NCI-H1105 treated with DMSO at 0.1 percent for 48 hours (cell line): ENCODE measurements around the gene HNRNPUL1.
"Not testable (repeated sequence)": the region's sequence is repeated elsewhere in the genome, so short reads cannot be mapped to it uniquely, and the experiment has no call there.

ENCODE experiments used
- DNase-seq: peaks from one replicate; lab custom pipeline; 2025; lab: John Stamatoyannopoulos, UW

HNRNPUL1 gene

DNA sequence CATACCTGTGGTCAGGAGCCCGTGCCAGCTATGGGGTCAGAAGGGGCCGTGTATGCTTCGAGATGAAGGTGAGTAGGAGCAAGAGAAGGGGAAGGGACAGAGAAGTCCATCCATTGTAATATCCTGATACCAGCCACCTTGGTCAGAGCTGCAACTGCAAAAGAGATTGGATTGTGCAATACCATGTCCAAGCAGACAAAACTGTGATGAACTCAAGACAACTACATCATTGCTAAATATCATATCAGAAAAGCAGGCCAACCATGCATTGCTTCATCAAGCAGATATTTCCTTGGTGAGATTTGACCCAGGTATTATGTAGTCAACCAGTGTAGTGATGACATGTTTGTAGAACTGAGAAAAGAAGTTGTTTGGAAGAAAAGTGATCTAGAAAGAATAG lies 12.1 kb downstream of the HNRNPUL1 start:
- no peak for DNase-seq

DNA sequence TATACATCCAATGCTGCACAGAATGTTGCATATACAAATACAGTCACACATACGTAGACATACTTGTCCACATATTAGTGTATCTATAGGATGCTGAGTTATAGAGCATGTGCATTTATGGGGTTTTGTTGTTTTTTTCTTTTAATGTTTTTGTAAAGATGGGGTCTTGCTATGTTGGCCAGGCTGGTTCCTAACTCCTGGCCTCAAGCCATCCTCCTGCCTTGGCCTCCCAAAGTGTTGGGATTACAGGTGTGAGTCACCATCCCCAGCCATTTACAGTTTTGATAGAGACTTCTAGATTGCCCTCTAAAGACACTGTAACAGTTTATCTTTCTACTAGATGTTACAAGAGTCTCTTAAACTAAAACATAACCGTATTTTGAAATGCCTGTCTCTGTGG lies 14.3 kb downstream of the HNRNPUL1 start:
- no peak for DNase-seq

- DNase-seq: no peak
These were observed 24.7 kb downstream of the HNRNPUL1 start for GRCh38 chr19:41288673-41289530.

- not testable (repeated sequence) for DNase-seq
These were observed 25.6 kb downstream of the HNRNPUL1 start for GRCh38 chr19:41289814-41290213.

GRCh38 chr19:41294393-41294792 lies 30.2 kb downstream of the HNRNPUL1 start:
- no peak for DNase-seq

DNA sequence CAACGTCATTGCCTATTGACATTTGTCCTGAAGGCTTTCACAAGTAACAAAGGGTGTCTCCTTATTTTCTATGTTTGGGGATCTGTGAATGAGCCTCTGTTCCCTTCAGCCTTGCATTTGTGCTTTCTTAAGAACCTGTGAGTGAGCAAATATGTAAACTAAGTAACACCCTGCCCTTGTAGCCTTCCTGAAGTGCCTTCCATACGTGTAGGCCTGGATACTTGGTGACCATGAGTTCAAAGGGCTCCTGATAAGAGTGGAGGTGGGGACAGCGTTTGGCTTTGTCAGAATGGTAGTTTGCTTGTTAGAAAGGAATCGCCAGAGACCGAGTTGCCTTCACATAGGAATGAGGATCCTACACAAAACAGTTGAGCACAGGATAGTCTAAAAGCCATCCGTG lies 31.3 kb downstream of the HNRNPUL1 start:
- DNase-seq: no peak

DNA sequence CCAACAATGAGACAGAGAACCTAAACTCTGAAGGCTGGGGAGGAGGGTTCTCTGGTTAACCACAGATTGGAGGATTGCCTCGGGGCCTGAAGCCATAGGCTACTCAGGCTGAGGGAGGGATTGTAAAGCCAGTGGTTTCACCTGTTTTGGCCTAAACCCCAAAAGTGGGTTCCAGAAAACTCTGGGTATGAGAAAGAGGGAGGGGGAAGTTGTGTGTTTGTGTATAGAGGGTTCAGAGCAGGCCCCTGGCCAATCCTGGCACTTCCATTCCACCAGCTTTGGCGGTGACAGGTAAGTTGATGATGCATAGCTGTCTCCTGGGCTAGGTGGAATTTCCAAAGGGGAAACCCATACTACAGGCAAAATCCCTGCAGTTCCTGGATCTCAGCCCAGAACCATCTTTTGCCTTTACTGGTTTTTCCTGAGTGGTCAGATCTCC lies 32.3 kb downstream of the HNRNPUL1 start:
- no peak for DNase-seq

- DNase-seq: no peak
These were observed 33.6 kb downstream of the HNRNPUL1 start for GRCh38 chr19:41297628-41298347.

- no peak for DNase-seq
These were observed 34.3 kb downstream of the HNRNPUL1 start for GRCh38 chr19:41298348-41298964.

- no peak for DNase-seq
These were observed 35.0 kb downstream of the HNRNPUL1 start for GRCh38 chr19:41299046-41299754.

- DNase-seq: no peak
These were observed 35.5 kb downstream of the HNRNPUL1 start for GRCh38 chr19:41299755-41300089.

DNA sequence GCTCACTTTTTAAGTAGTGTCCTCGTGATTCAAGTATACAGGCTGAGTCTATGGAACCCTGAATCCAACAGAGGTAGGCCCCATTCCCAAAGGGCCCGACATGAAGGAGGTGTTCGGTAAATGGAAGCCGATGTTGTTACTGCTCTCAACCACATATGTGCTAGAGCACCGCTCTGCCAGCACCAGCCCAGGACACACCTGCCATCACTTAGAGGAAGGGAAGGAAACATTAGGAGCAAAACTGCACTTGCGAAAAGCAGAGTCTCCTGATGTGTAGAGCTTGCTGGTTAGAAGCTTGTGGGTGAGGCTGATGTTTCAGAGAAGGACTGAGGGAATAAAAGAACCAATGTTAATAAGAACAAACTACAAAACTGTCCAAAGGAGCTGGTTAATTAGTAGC lies 36.4 kb downstream of the HNRNPUL1 start:
- no peak for DNase-seq

- DNase-seq: no peak
These were observed 38.6 kb downstream of the HNRNPUL1 start for GRCh38 chr19:41302624-41303351.

DNA sequence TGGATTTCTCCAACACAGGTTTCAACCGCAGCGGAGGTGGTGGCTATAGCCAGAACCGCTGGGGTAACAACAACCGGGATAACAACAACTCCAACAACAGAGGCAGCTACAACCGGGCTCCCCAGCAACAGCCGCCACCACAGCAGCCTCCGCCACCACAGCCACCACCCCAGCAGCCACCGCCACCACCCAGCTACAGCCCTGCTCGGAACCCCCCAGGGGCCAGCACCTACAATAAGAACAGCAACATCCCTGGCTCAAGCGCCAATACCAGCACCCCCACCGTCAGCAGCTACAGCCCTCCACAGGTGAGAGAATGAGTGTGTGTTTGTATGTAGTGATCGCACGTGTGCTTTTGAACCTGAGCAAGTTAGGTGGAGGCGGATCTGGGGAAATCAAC lies 39.8 kb downstream of the HNRNPUL1 start:
- no peak for DNase-seq

DNA sequence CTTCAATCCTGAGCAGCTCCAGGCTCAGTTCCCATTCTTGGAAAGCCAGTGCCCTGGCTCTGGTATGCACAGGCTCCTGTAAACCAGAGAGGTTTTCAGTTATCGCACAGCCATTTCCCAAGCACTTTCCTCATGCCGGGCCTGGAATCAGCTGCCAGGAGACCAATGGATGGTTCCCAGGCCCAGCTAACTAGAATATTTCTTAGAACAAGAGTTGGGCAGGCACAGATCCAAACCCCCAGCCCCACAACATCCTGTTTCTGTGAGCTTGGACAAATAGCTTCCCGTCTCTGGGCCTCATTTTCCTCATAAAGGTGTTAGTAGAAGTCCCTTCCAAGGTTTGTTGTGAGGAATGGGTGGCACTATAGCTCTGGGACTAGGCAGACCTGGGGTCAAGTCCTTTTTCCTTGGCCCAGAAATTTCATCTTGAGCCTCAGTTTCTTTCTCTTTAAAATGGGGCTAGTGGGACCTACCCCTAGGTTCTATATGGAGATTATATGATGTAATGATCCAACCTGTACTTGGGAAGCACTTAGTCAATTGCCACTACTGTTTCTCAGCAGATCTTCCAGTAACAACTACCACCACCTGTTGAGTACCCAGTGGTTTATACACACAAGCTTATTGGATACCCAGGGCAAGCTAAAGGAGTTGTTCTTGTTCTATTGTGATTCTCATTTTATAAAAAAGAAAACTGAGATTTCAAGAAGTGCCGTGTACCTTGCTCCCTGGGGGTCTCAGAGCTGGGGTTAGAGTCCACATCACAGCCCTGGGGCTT lies 40.7 kb downstream of the HNRNPUL1 start:
- no peak for DNase-seq

DNA sequence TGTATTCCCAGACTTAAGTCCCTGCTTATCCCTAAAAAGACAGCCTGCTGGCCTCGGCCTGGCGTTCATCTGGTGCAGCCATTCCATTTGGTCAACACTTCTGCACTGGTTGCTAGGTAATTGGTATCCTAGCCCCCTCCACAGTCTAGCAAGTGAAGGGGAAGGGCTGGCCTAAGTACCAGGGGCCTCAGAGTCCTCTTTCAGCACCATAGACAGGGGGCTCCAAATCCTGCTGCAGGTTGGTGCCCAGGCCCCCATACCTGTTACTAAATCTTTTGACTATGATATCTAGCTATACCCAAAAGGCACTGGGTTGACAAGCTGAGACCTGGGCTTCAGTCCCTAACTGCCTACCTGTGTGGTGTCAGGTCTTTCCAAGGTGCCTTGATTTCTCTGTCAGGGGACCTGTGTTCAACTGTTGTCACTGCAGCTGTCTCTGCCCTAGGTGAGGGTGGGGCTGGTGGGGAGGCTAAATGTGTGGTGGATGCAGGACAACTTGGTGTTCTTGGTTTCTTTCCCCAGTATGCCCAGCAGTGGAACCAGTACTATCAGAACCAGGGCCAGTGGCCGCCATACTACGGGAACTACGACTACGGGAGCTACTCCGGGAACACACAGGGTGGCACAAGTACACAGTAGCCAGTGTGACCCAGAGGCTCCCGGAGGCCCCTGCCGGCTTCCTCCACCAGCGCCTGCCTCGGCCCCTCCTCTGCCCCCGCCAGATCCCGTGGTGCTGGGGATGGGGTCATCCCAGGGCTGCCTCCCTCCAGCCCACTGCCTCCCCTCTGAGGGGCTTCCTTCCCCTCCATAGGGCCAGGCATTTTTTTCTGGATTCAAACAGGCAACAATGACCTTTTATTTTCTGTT lies 42.0 kb downstream of the HNRNPUL1 start:
- no peak for DNase-seq

- DNase-seq: no peak
These were observed 43.1 kb downstream of the HNRNPUL1 start for GRCh38 chr19:41307090-41307875.

DNA sequence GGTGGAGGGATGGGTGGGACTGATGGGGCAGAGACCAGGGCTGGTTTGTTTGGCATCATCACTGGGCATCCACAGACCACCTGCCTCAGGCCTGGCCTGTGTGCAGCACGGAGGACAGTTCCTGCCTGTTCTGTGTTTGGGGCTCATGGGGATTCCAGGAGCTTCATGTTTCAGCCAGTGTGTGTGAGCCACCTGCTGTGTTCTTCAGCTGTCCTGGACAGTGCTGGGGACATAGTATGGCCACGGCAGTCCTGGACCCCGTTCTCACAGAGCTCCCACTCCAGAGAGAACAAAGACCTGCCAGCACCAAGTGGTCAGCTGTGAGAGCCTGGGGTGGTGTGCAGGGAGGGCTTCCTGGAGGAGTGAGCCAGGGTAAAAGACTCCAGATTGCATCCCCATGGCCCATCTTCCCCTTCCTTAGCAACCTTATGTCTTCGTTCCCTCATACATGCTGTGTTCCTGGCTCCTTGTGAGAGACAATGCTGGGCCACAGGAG lies 43.8 kb downstream of the HNRNPUL1 start:
- DNase-seq: no peak
